Effector memory CD8-positive, alpha-beta T cell (primary cell): ENCODE measurements around the gene TRIP6.

ENCODE experiments used
- ATAC-seq: fragments of 150-1000 bp; cut with Tn5 transposase; replicated peaks from 2 replicates; pipeline ENCODE4 v1.10.0; 2021; ENCODE audit warnings: mild to moderate bottlenecking, moderate library complexity
- DNase-seq, 3 experiments: peaks; one replicate each; pipeline ENCODE4 v3.0.0; 2021
- H3K27ac Mint-ChIP-seq, 2 donors: one replicate each; pipeline ENCODE4 v1.8.0; 2022; ENCODE audit warnings: mild to moderate bottlenecking in 2 of 2, mixed read lengths in 2 of 2, moderate library complexity in 2 of 2
- H3K27me3 Mint-ChIP-seq, 2 donors: one replicate each; pipeline ENCODE4 v1.8.0; 2022; ENCODE audit warnings: mixed read lengths in 2 of 2
- H3K36me3 Mint-ChIP-seq: one replicate; pipeline ENCODE4 v1.8.0; 2022; ENCODE audit warnings: mild to moderate bottlenecking, moderate library complexity, mixed read lengths; ENCODE audit not compliant: insufficient read depth
- H3K4me1 Mint-ChIP-seq, 2 donors: one replicate each; pipeline ENCODE4 v1.8.0; 2022; ENCODE audit warnings: low read depth in 2 of 2, mixed read lengths in 2 of 2
- H3K4me3 Mint-ChIP-seq, 2 donors: one replicate each; pipeline ENCODE4 v1.8.0; 2022; ENCODE audit warnings: mild to moderate bottlenecking in 2 of 2, mixed read lengths in 2 of 2, moderate library complexity in 2 of 2
- H3K9me3 Mint-ChIP-seq, 2 donors: one replicate each; pipeline ENCODE4 v1.8.0; 2022; ENCODE audit warnings: mixed read lengths in 2 of 2
- total RNA-seq, 9 experiments: gene quantifications; one replicate each; lab custom pipeline; 2026; lab: John Stamatoyannopoulos, UW

TRIP6 gene
- 5.9 to 26.6 (median 13.4) reads per million in 9 experiments for total RNA-seq

DNA sequence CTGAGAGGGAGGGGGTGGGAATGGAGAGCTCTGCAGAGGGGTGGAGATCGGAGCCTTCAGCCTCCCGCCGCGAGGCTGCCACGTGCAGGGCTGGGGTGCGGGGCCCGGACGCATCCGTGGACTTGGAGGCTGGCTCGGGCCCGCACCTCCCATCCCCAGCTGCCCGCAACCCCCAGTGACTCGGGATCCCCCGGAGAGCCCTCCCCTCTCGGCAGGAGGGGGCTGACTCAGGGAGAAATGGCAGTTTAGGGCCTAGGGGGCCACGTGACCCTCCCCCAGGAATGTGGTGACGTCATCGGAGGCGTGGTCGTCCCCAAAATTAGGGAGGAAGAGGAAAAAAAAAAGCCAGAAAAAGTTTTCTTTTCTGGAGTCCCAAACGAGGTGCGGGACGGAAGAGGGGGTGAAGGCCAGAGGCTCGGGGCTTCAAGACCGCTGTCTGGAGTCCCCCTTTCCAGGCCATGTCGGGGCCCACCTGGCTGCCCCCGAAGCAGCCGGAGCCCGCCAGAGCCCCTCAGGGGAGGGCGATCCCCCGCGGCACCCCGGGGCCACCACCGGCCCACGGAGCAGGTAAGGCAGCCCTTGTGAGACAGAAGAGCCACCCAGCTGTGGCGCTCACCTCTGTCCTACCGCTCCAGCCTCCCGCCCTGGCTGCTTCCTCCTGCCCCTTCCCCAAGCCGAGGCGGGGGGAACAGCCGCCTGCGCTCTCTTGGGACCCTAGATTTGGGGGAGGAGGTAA lies at the start of gene TRIP6:
Gene TRIP6, plus strand, starts transcription at position 348 of the 736 bp plus-strand sequence. Its CDS starts 111 bp downstream, at position 459.
- no peaks in the 10 kb centered on the region for H3K27me3 Mint-ChIP-seq
- no peak for DNase-seq
- peaks cover 0 to 9% of the 10 kb centered on the region in 2 donors for H3K4me1 Mint-ChIP-seq
- H3K9me3 Mint-ChIP-seq, result no peaks in the 10 kb centered on the region
- peak; percentile 42 for ATAC-seq
- H3K27ac Mint-ChIP-seq, result no peak within 1 kb of the TSS
- H3K36me3 Mint-ChIP-seq, result peaks cover 22% of the 10 kb centered on the region
- peak within 1 kb of the TSS; percentile 68 to 76 for H3K4me3 Mint-ChIP-seq

GRCh38 chr7:100818366-100818765 lies 48.8 kb upstream of the TRIP6 start:
- no peak overlapping the region for H3K4me3 Mint-ChIP-seq
- no peaks in the 10 kb centered on the region for H3K36me3 Mint-ChIP-seq
- no peak overlapping the region for H3K27ac Mint-ChIP-seq
- H3K9me3 Mint-ChIP-seq, result no peaks in the 10 kb centered on the region
- no peak for ATAC-seq
- H3K4me1 Mint-ChIP-seq, result no peaks in the 10 kb centered on the region
- DNase-seq, result no peak
- peaks cover 9 to 12% of the 10 kb centered on the region in 2 donors for H3K27me3 Mint-ChIP-seq

DNA sequence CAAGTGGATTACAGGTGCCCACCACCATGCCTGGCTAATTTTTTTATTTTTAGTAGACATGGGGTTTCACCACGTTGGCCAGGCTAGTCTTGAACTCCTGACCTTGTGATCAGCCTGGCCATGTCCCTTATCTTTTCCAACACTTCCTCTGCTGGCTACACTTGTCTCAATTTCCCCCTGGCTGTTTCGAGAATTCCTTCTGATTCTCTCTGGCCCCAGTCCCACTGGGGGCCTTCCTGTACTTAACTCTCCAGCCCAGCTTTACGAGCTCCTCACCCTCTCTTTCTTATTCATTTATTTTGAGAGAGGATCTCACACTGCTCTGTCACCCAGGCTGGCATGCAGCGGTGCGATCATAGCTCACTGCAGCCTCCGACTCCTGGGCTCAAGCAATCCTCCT lies 48.4 kb upstream of the TRIP6 start:
- Mint-ChIP-seq H3K36me3 (no peaks in the 10 kb centered on the region), H3K27me3 (peaks cover 14 to 16% of the 10 kb centered on the region in 2 donors), H3K27ac (no peak overlapping the region), H3K9me3 (no peaks in the 10 kb centered on the region), H3K4me3 (no peak overlapping the region), H3K4me1 (no peaks in the 10 kb centered on the region)
- DNase-seq (no peak), ATAC-seq (no peak)

GRCh38 chr7:100819586-100819985 lies 47.6 kb upstream of the TRIP6 start:
- H3K27ac Mint-ChIP-seq, result no peak overlapping the region
- H3K9me3 Mint-ChIP-seq, result no peaks in the 10 kb centered on the region
- H3K4me1 Mint-ChIP-seq, result no peaks in the 10 kb centered on the region
- peaks cover 22 to 24% of the 10 kb centered on the region in 2 donors for H3K27me3 Mint-ChIP-seq
- no peak overlapping the region for H3K4me3 Mint-ChIP-seq
- no peaks in the 10 kb centered on the region for H3K36me3 Mint-ChIP-seq
- ATAC-seq, result no peak
- no peak for DNase-seq

- ATAC-seq (no peak), DNase-seq (no peak)
- Mint-ChIP-seq H3K4me1 (peaks cover 10 to 12% of the 10 kb centered on the region in 2 donors), H3K9me3 (no peaks in the 10 kb centered on the region), H3K27me3 (peaks cover 44 to 48% of the 10 kb centered on the region in 2 donors), H3K4me3 (no peak overlapping the region), H3K36me3 (no peaks in the 10 kb centered on the region), H3K27ac (no peak overlapping the region)
These were observed 44.7 kb upstream of the TRIP6 start for GRCh38 chr7:100822236-100823139.

- Mint-ChIP-seq H3K4me3 (no peak overlapping the region), H3K27ac (no peak overlapping the region), H3K36me3 (no peaks in the 10 kb centered on the region), H3K4me1 (peaks cover 15 to 18% of the 10 kb centered on the region in 2 donors), H3K9me3 (no peaks in the 10 kb centered on the region), H3K27me3 (peaks cover 50 to 55% of the 10 kb centered on the region in 2 donors)
- no peak for ATAC-seq
- no peak for DNase-seq
These were observed 44.1 kb upstream of the TRIP6 start for GRCh38 chr7:100823140-100823525.

GRCh38 chr7:100823534-100823933 lies 43.7 kb upstream of the TRIP6 start:
- Mint-ChIP-seq H3K27me3 (peaks cover 54 to 59% of the 10 kb centered on the region in 2 donors), H3K4me3 (no peak overlapping the region), H3K36me3 (no peaks in the 10 kb centered on the region), H3K9me3 (no peaks in the 10 kb centered on the region), H3K4me1 (peaks cover 15 to 19% of the 10 kb centered on the region in 2 donors), H3K27ac (no peak overlapping the region)
- DNase-seq (no peak), ATAC-seq (no peak)

- H3K27me3 Mint-ChIP-seq, result peaks cover 64 to 70% of the 10 kb centered on the region in 2 donors
These were observed 42.5 kb upstream of the TRIP6 start for GRCh38 chr7:100824499-100825214.

GRCh38 chr7:100825215-100825671 lies 41.9 kb upstream of the TRIP6 start:
- Mint-ChIP-seq H3K4me3 (no peak overlapping the region), H3K9me3 (no peaks in the 10 kb centered on the region), H3K36me3 (no peaks in the 10 kb centered on the region), H3K4me1 (peaks cover 18 to 21% of the 10 kb centered on the region in 2 donors), H3K27me3 (peaks cover 68 to 73% of the 10 kb centered on the region in 2 donors), H3K27ac (no peak overlapping the region)
- no peak for DNase-seq
- no peak for ATAC-seq

More at GRCh38 chr7:100824499-100825214, 42.5 kb upstream of the TRIP6 start:
- Mint-ChIP-seq H3K4me3 (no peak overlapping the region), H3K4me1 (peaks cover 18 to 21% of the 10 kb centered on the region in 2 donors), H3K27ac (no peak overlapping the region), H3K36me3 (no peaks in the 10 kb centered on the region), H3K9me3 (no peaks in the 10 kb centered on the region)
- ATAC-seq (no peak), DNase-seq (no peak)

DNA sequence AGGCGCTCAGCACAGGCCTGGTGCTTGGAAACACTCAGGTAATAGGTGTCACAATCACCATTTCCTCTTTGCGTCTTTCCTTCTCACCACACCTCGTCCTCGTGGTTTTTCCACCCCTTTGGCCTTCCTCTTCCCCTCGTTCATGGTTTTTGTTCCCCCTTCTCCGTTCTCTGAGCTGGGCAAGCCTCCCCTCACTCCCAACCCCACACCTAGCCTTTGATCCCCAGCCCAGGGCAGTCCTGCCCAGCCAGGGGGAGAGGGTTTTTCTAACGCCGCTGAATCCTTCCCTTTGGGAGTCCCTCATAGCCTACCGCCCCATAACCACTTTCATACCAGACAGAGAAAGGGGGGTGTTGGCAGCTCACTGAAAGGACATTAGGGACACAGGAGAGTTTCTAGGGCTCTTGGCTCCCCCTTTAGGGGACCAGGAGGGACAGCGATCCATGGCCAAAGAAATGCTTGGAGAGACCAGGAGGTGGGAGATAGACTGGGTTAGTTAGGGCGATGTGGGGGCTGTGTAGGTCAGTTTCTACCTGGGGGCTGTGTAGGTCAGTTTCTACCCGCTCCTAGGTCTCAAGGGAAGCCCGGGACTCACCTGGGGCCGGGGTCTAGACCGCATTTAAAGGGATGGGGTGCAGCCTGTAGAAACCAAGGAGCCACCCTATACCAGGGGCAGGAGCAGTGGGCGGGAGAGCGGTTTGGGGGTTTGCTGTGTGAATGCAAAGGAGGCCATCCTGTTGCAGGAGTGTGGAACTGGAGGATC lies 41.3 kb upstream of the TRIP6 start:
- DNase-seq (no peak), ATAC-seq (no peak)
- H3K9me3 Mint-ChIP-seq, result no peaks in the 10 kb centered on the region

GRCh38 chr7:100826514-100827329 lies 40.5 kb upstream of the TRIP6 start:
- DNase-seq (no peak), ATAC-seq (peak; percentile 19)
- Mint-ChIP-seq H3K4me1 (peaks cover 18 to 21% of the 10 kb centered on the region in 2 donors), H3K27ac (no peak overlapping the region), H3K9me3 (no peaks in the 10 kb centered on the region), H3K36me3 (no peaks in the 10 kb centered on the region), H3K27me3 (peaks cover 73 to 78% of the 10 kb centered on the region in 2 donors), H3K4me3 (peak overlapping the region; percentile 72 to 76)

More for the DNA sequence above, 41.3 kb upstream of the TRIP6 start:
- Mint-ChIP-seq H3K4me3 (peak overlapping the region; percentile 72 to 76), H3K27me3 (peaks cover 73 to 75% of the 10 kb centered on the region in 2 donors), H3K36me3 (no peaks in the 10 kb centered on the region), H3K27ac (no peak overlapping the region), H3K4me1 (peaks cover 18 to 21% of the 10 kb centered on the region in 2 donors)
